Activated naive CD8-positive, alpha-beta T cell treated with anti-CD3 and anti-CD28 coated beads, Interleukin-2, amount 50 U/mL, for 24 hours (primary cell): ENCODE measurements around the gene UBTF.

ENCODE experiments used
- ATAC-seq: fragments of 150-1000 bp; cut with Tn5 transposase; one replicate; pipeline ENCODE4 v1.10.0; 2021
- DNase-seq: peaks from one replicate; pipeline ENCODE4 v3.0.0; 2021
- H3K27ac Mint-ChIP-seq: one replicate; pipeline ENCODE4 v1.8.0; 2021; ENCODE audit warnings: mild to moderate bottlenecking, mixed read lengths
- H3K27me3 Mint-ChIP-seq: one replicate; pipeline ENCODE4 v1.8.0; 2021; ENCODE audit warnings: mixed read lengths
- H3K36me3 Mint-ChIP-seq: one replicate; pipeline ENCODE4 v1.8.0; 2021; ENCODE audit warnings: low read depth, mixed read lengths
- H3K4me1 Mint-ChIP-seq: one replicate; pipeline ENCODE4 v1.8.0; 2021; ENCODE audit warnings: mixed read lengths
- H3K4me3 Mint-ChIP-seq: one replicate; pipeline ENCODE4 v1.8.0; 2021; ENCODE audit warnings: mild to moderate bottlenecking, moderate library complexity, mixed read lengths
- H3K9me3 Mint-ChIP-seq: one replicate; pipeline ENCODE4 v1.8.0; 2021; ENCODE audit warnings: mixed read lengths

The UBTF gene

GRCh38 chr17:44212507-44213402, 6.7 kb downstream of the UBTF start:
- Mint-ChIP-seq H3K36me3 (peaks cover 71% of the 10 kb centered on the region), H3K27ac (peak overlapping the region; percentile 83), H3K4me1 (peaks cover 81% of the 10 kb centered on the region), H3K27me3 (no peaks in the 10 kb centered on the region), H3K9me3 (no peaks in the 10 kb centered on the region), H3K4me3 (peak overlapping the region; percentile 49)
- ATAC-seq, result no peak
- no peak for DNase-seq

GRCh38 chr17:44211281-44212265, 7.9 kb downstream of the UBTF start:
- ATAC-seq (no peak), DNase-seq (no peak)
- Mint-ChIP-seq H3K27ac (peak overlapping the region; percentile 81), H3K4me1 (peaks cover 72% of the 10 kb centered on the region), H3K9me3 (no peaks in the 10 kb centered on the region), H3K27me3 (no peaks in the 10 kb centered on the region), H3K4me3 (peak overlapping the region; percentile 26), H3K36me3 (peaks cover 67% of the 10 kb centered on the region)

- peak overlapping the region; percentile 90 for H3K27ac Mint-ChIP-seq
- H3K27me3 Mint-ChIP-seq, result no peaks in the 10 kb centered on the region
- peaks cover 64% of the 10 kb centered on the region for H3K4me1 Mint-ChIP-seq
- peak; percentile 93 for DNase-seq
- no peaks in the 10 kb centered on the region for H3K9me3 Mint-ChIP-seq
- peak overlapping the region; percentile 76 for H3K4me3 Mint-ChIP-seq
- H3K36me3 Mint-ChIP-seq, result peaks cover 61% of the 10 kb centered on the region
- peak; percentile 88 for ATAC-seq
Observed at GRCh38 chr17:44210342-44211192, 8.9 kb downstream of the UBTF start.

GRCh38 chr17:44209786-44210341, 9.6 kb downstream of the UBTF start:
- DNase-seq (peak; percentile 47), ATAC-seq (peak; percentile 64)
- H3K4me1 Mint-ChIP-seq, result peaks cover 58% of the 10 kb centered on the region
- peak overlapping the region; percentile 76 for H3K4me3 Mint-ChIP-seq
- peaks cover 55% of the 10 kb centered on the region for H3K36me3 Mint-ChIP-seq
- no peaks in the 10 kb centered on the region for H3K27me3 Mint-ChIP-seq
- H3K27ac Mint-ChIP-seq, result peak overlapping the region; percentile 90
- no peaks in the 10 kb centered on the region for H3K9me3 Mint-ChIP-seq

GRCh38 chr17:44207743-44208142, 11.7 kb downstream of the UBTF start:
- Mint-ChIP-seq H3K27me3 (no peaks in the 10 kb centered on the region), H3K27ac (peak overlapping the region; percentile 90), H3K36me3 (peaks cover 34% of the 10 kb centered on the region), H3K4me1 (peaks cover 54% of the 10 kb centered on the region), H3K9me3 (no peaks in the 10 kb centered on the region), H3K4me3 (no peak overlapping the region)
- no peak for ATAC-seq
- DNase-seq, result no peak

- Mint-ChIP-seq H3K36me3 (peaks cover 34% of the 10 kb centered on the region), H3K27ac (no peak overlapping the region), H3K4me3 (no peak overlapping the region), H3K27me3 (no peaks in the 10 kb centered on the region), H3K4me1 (peaks cover 52% of the 10 kb centered on the region), H3K9me3 (no peaks in the 10 kb centered on the region)
- DNase-seq, result no peak
- no peak for ATAC-seq
Observed at GRCh38 chr17:44207319-44207718, 12.2 kb downstream of the UBTF start.

- Mint-ChIP-seq H3K4me1 (peaks cover 50% of the 10 kb centered on the region), H3K27ac (no peak overlapping the region)
Observed at GRCh38 chr17:44206825-44207155, 12.7 kb downstream of the UBTF start.

GRCh38 chr17:44205962-44206824, 13.3 kb downstream of the UBTF start:
- Mint-ChIP-seq H3K9me3 (no peaks in the 10 kb centered on the region), H3K27me3 (no peaks in the 10 kb centered on the region), H3K27ac (peak overlapping the region; percentile 47), H3K4me3 (no peak overlapping the region), H3K36me3 (peaks cover 34% of the 10 kb centered on the region), H3K4me1 (peaks cover 48% of the 10 kb centered on the region)
- DNase-seq, result no peak
- no peak for ATAC-seq

More at GRCh38 chr17:44206825-44207155, 12.7 kb downstream of the UBTF start:
- no peaks in the 10 kb centered on the region for H3K9me3 Mint-ChIP-seq
- H3K36me3 Mint-ChIP-seq, result peaks cover 34% of the 10 kb centered on the region
- no peak overlapping the region for H3K4me3 Mint-ChIP-seq
- no peak for ATAC-seq
- H3K27me3 Mint-ChIP-seq, result no peaks in the 10 kb centered on the region
- no peak for DNase-seq

- H3K36me3 Mint-ChIP-seq, result peaks cover 26% of the 10 kb centered on the region
- ATAC-seq (no peak), DNase-seq (no peak)
- H3K27ac Mint-ChIP-seq, result no peak overlapping the region
- H3K9me3 Mint-ChIP-seq, result no peaks in the 10 kb centered on the region
- H3K4me3 Mint-ChIP-seq, result no peak overlapping the region
- H3K27me3 Mint-ChIP-seq, result no peaks in the 10 kb centered on the region
- peaks cover 41% of the 10 kb centered on the region for H3K4me1 Mint-ChIP-seq
Observed at GRCh38 chr17:44204441-44204882, 15.0 kb downstream of the UBTF start.

- Mint-ChIP-seq H3K36me3 (peaks cover 21% of the 10 kb centered on the region), H3K4me1 (peaks cover 36% of the 10 kb centered on the region), H3K27ac (peak overlapping the region; percentile 20), H3K9me3 (no peaks in the 10 kb centered on the region), H3K27me3 (no peaks in the 10 kb centered on the region), H3K4me3 (no peak overlapping the region)
- DNase-seq (peak; percentile 69), ATAC-seq (no peak)
Observed at GRCh38 chr17:44203731-44204440, 15.6 kb downstream of the UBTF start.

- Mint-ChIP-seq H3K27me3 (no peaks in the 10 kb centered on the region), H3K9me3 (no peaks in the 10 kb centered on the region), H3K27ac (no peak overlapping the region), H3K36me3 (peaks cover 18% of the 10 kb centered on the region), H3K4me3 (no peak overlapping the region), H3K4me1 (peaks cover 33% of the 10 kb centered on the region)
- DNase-seq, result no peak
- no peak for ATAC-seq
Observed at GRCh38 chr17:44202756-44203155, 16.7 kb downstream of the UBTF start.

GRCh38 chr17:44200478-44201155, 18.9 kb downstream of the UBTF start:
- Mint-ChIP-seq H3K9me3 (no peaks in the 10 kb centered on the region), H3K36me3 (peaks cover 19% of the 10 kb centered on the region), H3K4me3 (peak overlapping the region; percentile 85), H3K4me1 (peaks cover 37% of the 10 kb centered on the region), H3K27ac (peak overlapping the region; percentile 85), H3K27me3 (no peaks in the 10 kb centered on the region)
- ATAC-seq, result no peak
- DNase-seq, result no peak
